ENCODE results near the gene UGT1A1. TPM values are rescaled to one million over a fixed set of nuclear protein-coding genes. Genes with fewer than 3 reads are reported as not detected.

UGT1A1 gene
- total and polyA plus RNA-seq, 9 of the 15 experiments (the other 6 are each of a cell fraction or from before 2014, with no cell fraction given) = not detected

- no peak for FAIRE-seq
Observed at GRCh38 chr2:233764761-233765160, 4.7 kb downstream of the UGT1A1 start.

More at GRCh38 chr2:233764761-233765160, 4.7 kb downstream of the UGT1A1 start:
- DNase-seq (ENCODE audit: extremely low read depth in 1 of 4, low spot score in 3 of 4) (no peak), ATAC-seq (no peak)
- POLR2A ChIA-PET = no interaction called here
- Histone ChIP-seq H3K27ac (ENCODE audit: extremely low read depth, low read depth, low read length) (no peak overlapping the region), H3K4me1 (replicated peaks in 1 of 2; ENCODE audit: control insufficient read depth in 2 of 2, insufficient read depth in 2 of 2, low read length in 2 of 2) (no peaks in the 10 kb centered on the region), H3K79me2 (ENCODE audit: control insufficient read depth, insufficient read depth, low read length) (no peaks in the 10 kb centered on the region), H4K20me1 (replicated peaks; ENCODE audit: control insufficient read depth, insufficient read depth, low read length) (no peaks in the 10 kb centered on the region), H2AFZ (ENCODE audit: low read depth, low read length) (no peak overlapping the region), H3K9me1 (ENCODE audit: control insufficient read depth, insufficient read depth, low read length) (no peaks in the 10 kb centered on the region), H3K4me3 (no peak overlapping the region), H3K9ac (ENCODE audit: insufficient read depth in 1 of 2, low read depth in 2 of 2, low read length in 2 of 2) (no peak overlapping the region), H3K36me3 (ENCODE audit: control insufficient read depth, insufficient read depth, low read length) (no peaks in the 10 kb centered on the region), H3K27me3 (ENCODE audit: control insufficient read depth in 2 of 2, insufficient read depth in 2 of 2, low read length in 2 of 2) (peaks cover 0 to 16% of the 10 kb centered on the region in 2 experiments; a peak in 3 of 5 replicates), H3K4me2 (ENCODE audit: insufficient read depth, low read length) (no peak overlapping the region), H3K9me3 (replicated peaks; ENCODE audit: control insufficient read depth, insufficient read depth, low read depth, low read length) (no peaks in the 10 kb centered on the region)
- CTCF ChIA-PET (ENCODE audit: low intra/inter-chr PET ratio) = no interaction called here
- in situ Hi-C loops (cut with MboI) = no loop called here
- BruUV-seq (replicated peaks) = no TSS peak
- TF ChIP-seq PHF20 (IDR thresholded peaks at IDR 0.05; ENCODE audit: partially characterized antibody) (no peak), CTBP1 (IDR thresholded peaks at IDR 0.05; ENCODE audit: borderline replicate concordance) (no peak), ZNF57 (CRISPR knock-in tag; IDR thresholded peaks at IDR 0.05) (no peak), TOE1 (IDR thresholded peaks at IDR 0.05; ENCODE audit: borderline replicate concordance) (no peak), TOE1 (CRISPR knock-in tag; IDR thresholded peaks at IDR 0.05; ENCODE audit: borderline replicate concordance, low read depth) (no peak), DPF2 (IDR thresholded peaks at IDR 0.05) (no peak), WHSC1 (IDR thresholded peaks at IDR 0.05; ENCODE audit: low read length) (no peak), ZFP91 (CRISPR knock-in tag; IDR thresholded peaks at IDR 0.05) (no peak), NFXL1 (CRISPR knock-in tag; IDR thresholded peaks at IDR 0.05) (no peak), ZC3H11A (IDR thresholded peaks at IDR 0.05; ENCODE audit: low read depth, low read length) (no peak), ZNF444 (CRISPR knock-in tag; IDR thresholded peaks at IDR 0.05) (no peak), NFE2L1 (tag; IDR thresholded peaks at IDR 0.05; ENCODE audit: borderline replicate concordance, low read depth) (no peak), ZZZ3 (IDR thresholded peaks at IDR 0.05) (no peak), ZNF146 (CRISPR knock-in tag; IDR thresholded peaks at IDR 0.05; ENCODE audit: unreplicated experiment) (no peak)
- TF ChIP-seq, protein P1, sequence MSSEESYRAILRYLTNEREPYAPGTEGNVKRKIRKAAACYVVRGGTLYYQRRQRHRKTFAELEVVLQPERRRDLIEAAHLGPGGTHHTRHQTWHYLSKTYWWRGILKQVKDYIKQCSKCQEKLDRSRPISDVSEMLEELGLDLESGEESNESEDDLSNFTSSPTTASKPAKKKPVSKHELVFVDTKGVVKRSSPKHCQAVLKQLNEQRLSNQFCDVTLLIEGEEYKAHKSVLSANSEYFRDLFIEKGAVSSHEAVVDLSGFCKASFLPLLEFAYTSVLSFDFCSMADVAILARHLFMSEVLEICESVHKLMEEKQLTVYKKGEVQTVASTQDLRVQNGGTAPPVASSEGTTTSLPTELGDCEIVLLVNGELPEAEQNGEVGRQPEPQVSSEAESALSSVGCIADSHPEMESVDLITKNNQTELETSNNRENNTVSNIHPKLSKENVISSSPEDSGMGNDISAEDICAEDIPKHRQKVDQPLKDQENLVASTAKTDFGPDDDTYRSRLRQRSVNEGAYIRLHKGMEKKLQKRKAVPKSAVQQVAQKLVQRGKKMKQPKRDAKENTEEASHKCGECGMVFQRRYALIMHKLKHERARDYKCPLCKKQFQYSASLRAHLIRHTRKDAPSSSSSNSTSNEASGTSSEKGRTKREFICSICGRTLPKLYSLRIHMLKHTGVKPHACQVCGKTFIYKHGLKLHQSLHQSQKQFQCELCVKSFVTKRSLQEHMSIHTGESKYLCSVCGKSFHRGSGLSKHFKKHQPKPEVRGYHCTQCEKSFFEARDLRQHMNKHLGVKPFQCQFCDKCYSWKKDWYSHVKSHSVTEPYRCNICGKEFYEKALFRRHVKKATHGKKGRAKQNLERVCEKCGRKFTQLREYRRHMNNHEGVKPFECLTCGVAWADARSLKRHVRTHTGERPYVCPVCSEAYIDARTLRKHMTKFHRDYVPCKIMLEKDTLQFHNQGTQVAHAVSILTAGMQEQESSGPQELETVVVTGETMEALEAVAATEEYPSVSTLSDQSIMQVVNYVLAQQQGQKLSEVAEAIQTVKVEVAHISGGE (CRISPR knock-in tag; IDR thresholded peaks at IDR 0.05) = no peak
- 0% methylated on average over 2 of the region's 3 CpGs for WGBS (ENCODE audit: insufficient coverage, low coverage, missing lambda C conversion rate)
- intact Hi-C loops (cut with micrococcal nuclease) = no loop called here
